Fibroblast of skin of scalp (primary cell): ENCODE results near the gene MAGOHB. TPM values are rescaled to one million over a fixed set of nuclear protein-coding genes. Genes with fewer than 3 reads are reported as not detected.
A peak's percentile ranks its signal among the peaks of the same experiment; 100 is the strongest.
"Not testable (repeated sequence)": the region's sequence is repeated elsewhere in the genome, so short reads cannot be mapped to it uniquely, and the experiment has no call there.

Experiments used
- DNase-seq: peaks from one replicate; pipeline ENCODE4 v3.0.0-alpha.2; 2013
- polyA plus RNA-seq, 2 experiments: library from polyadenylated mRNA; unstranded; fragments of 120-200 nt; gene quantifications; one replicate each; pipeline ENCODE4 v1.2.1, GENCODE V29; 2013; ENCODE audit not compliant: insufficient read length in 2 of 2

Gene MAGOHB
- polyA plus RNA-seq (2013, experiment 1 of 2; ENCODE audit: insufficient read length): 54.5 TPM
- polyA plus RNA-seq (2013, experiment 2 of 2; ENCODE audit: insufficient read length): 55.0 TPM

DNA sequence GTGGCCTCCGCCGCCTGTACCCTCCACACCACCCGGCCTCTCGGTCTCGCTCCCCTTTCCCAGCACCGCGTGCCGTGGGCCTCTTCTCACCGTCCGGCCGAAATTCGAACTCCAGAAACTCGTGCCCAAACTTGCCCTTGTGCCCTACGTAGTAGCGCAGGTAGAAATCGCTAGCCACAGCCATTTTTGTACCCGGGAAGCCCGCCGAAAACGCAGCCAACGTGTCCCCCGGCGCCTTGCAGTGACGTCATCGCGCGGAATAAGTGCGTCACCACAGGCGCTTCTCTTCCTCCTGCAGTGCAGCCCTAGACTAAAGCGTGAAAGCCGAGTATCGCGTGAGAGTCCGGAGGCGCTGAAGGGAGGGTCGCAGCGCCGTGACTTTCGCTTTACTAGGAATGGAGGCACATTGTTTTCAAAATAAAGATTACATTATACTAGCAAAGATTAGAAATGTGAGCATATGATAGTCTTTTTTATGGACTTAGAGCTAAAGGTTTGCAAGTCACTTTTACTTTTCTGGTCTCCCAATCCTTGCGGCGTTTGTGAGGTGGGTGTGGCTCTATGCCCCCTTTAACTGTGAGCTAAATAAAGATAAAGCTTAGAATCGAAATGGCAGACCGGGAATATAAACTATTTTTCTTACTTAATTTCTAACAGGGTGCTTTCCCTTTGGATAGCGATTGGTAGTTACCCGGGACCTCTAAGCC, at the start of gene MAGOHB:
Gene MAGOHB (minus strand): TSS at position 261 of the 707 bp plus-strand sequence. CDS start 77 bp downstream, at position 184.
- peak; percentile 98 for DNase-seq

DNA sequence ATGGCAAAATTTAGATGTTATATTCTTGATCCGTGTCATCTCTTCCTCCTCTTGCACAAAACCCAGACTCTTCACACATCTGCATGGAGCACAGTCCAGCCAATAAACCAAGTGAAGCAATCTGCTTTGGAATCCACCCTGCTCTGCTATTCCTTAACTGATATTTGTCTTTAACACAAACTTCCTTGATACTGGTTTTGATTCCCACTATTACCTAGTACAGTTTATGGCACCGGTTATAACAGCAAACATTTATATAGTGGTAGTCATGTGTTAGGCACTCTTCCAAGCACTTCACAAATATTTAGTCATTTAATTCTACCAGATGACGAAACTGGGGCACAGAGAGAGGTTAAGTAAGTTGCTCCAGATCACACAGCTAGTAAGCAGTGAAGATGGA, 47.9 kb upstream of the MAGOHB start:
- DNase-seq: peak; percentile 16

DNA sequence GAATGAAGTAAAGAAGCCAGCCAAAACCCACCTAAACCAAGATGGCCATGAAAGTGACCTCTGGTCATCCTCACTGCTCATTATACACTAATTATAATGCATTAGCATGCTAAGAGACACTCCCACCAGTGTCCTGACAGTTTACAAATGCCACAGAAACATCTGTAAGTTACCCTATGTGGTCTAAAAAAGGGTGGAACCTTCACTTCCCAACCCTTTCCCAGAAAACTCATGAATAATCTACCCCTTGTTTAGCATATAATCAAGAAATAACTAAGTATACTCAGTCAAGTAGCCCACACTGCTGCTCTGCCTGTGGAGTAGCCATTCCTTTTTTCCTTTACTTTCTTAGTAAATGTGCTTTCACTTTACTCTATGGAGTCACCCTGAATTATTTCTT, 40.6 kb upstream of the MAGOHB start:
- DNase-seq: no peak

DNA sequence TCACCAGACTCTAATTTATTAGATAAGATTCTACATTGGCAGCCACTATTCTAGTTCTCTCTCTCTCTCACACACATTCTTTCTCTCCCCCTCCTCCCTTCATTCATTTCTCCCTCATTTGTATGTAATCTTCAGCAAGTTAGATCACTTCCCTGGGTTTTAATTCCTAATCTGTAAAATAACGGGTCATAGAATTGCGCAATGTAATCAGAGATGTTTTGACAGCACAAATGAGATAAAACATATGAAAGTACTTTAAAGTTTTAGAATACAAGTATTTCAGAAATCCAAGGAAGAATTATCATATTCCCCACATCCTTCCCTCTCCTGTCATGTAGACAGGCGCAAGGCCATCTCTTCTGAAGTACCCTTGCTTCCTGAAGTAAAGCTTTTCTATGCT, 38.8 kb upstream of the MAGOHB start:
- no peak for DNase-seq

DNA sequence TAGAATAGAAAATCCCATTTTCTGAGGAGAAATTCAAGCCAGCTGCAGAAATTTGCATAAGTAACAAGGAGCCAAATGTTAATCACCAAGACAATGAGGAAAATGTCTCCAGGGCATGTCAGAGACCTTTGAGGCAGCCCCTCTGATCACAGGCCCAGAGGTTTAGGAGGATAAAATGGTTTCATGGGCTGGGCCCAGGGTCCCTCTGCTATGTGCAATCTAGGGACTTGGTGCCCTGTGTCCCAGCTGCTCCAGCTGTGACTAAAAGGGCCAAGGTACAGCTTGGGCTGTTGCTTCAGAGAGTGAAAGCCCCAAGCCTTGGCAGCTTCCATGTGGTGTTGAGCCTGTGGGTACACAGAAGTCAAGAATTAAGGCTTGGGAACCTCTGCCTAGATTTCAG, 33.2 kb upstream of the MAGOHB start:
- DNase-seq: not testable (repeated sequence)

DNA sequence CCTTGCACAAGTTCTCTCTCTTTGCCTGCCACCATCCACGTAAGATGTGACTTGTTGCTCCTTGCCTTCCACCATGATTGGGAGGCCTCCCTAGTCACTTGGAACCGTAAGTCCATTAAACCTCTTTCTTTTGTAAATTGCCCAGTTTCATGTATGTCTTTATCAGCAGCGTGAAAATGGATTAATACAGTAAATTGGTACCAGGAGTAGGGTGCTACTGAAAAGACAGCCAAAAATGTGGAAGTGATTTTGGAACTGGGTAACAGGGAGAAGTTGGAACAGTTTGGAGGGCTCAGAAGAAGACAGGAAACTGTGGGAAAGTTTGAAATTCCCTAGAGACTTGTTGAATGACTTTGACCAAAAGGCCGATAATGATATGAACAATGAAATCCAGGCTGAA, 32.5 kb upstream of the MAGOHB start:
- no peak for DNase-seq

DNA sequence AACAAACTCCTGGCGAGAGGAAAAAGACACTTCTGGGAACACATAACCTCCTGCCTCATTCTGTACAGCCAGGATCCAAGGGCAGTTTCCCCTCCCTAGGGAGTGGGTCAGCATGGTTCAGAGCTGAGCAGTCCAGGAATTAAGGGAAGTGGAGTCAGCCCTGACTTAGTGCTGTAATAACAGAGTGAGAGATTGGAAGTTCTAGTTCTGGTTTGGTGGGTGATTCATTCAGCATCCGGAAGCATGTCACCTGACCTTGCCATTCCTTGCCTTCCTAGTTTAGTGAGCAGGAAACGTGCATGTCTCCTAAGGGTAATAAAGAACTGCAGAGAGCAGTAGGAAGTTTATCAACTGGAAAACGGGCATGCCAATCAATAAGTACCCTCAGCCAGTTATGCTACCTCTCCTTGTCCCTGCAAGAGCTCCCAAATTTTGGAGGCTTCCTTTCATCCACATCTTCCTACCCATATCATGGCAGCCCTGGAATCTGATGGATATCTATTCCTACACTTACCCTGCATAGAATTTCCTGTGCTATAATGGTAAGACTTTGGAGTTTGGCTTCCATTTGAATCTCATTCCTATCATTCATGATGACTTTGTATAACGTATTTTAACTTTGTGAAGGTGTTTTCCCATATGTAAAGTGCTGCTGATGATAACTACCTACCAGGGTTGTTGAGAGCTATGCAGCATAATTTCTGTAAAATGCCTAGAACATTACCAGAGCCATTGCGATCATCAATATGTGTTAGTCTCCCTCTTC, 28.5 kb upstream of the MAGOHB start:
- peak; percentile 60 for DNase-seq

DNA sequence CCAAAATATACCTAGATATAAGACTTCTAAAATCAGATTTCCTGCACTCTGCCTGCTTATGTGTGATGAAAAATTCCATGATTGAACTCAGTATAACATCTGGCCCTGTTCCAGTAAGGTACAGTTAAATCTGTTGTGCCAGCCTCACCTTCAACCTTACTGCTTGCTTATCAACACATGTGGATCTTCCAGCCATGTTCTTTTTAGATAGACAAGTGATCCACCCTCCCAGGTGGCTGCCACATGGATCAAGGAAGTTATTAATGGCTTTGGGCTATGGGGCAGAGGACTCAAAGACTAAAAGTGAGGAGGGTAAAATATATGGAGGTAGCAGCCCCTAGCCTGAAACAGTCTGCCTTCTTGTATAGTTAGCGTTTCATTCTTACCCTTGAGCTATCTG, 25.3 kb upstream of the MAGOHB start:
- DNase-seq: no peak

DNA sequence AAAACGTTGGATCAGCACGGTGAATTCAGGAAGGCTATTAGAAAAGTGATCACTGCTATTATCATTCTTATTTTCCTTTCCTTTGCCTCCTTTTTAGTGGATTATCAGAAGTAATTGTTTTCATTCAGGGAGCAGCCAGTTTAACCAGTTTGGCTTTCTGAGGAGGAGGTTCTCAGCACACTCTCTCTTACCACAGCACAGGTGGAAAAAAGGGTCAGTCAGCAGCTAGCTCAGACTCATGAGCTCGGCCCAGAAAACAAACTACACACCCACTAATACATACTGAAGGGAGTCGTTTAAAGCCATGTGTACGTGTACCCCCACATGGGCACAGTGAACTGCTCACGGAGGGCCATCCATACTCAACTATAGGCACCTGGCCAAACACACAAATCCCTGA, 23.2 kb upstream of the MAGOHB start:
- DNase-seq: no peak

DNA sequence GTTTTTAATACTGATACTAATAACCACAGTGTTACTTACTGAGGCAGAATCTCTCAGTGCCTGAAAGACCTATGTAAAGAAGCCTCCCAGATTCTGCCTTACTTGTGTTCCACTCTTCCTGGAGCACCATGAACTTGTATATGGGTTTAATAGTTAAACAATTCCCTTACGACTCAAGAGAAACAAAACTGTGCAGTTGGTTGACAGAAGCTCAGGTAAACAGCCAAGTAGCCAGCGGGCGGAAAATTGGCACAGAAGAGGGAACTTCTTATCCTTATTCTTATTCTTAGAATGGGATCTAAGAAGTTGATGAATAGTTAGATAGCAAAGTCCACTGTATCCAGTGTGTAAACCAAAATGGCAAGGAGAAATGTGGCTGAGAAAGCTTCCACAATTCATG, 22.7 kb upstream of the MAGOHB start:
- DNase-seq: no peak

DNA sequence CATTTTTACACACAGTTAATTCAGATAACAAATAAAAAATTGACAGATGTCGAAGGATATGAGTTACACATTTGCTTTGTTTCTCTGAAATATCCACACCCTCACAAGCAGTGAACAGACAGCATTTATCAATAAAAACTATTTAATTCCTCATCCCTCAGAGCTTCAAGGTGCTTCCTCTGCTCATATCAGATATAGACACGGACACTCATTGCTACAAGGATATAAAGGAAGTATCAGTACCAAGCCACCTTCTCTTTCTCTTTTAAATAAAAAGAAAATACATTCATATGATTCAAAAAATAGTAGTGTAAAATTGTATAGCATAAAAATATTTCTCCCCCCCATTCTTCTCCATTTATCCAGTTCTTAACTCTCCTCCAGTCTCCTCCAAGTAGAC, 21.9 kb upstream of the MAGOHB start:
- DNase-seq: no peak

DNA sequence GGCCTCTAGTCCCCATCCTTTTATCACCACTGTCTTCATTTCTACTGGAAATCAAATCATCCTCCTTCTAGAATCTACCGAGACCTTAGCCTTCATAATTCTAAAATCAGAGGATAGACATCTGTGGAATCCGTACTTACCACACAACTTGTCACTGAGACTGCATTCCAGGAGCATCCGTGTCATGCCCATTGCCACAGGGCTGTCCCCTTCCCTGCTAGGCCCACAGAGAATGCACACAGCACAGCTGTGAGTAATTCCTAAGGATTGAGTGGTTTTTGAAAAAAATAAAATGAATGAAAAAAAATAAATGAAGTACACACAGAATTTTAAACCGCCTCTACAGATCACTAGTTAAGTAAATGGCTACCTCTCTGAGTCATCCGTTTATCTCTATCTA, 21.0 kb upstream of the MAGOHB start:
- DNase-seq: peak; percentile 96

DNA sequence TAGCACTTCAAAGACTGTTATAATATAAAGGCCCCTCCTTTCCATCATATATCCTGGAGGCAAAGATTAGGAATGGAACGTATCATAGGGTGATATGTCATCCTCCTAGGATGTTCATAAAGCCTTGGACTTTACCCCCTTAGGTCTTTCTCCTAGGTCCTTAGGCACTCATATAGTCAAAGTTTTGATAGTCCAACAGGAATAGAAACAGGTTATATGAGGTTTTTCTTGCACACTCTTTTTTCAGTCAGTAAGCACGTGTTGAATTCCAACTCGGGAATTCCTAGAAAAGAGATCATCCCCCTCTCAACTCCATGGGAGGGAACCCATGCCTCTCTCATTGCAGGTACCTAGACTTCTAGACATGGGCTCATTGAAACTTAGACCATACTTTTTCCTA, 20.1 kb upstream of the MAGOHB start:
- no peak for DNase-seq

DNA sequence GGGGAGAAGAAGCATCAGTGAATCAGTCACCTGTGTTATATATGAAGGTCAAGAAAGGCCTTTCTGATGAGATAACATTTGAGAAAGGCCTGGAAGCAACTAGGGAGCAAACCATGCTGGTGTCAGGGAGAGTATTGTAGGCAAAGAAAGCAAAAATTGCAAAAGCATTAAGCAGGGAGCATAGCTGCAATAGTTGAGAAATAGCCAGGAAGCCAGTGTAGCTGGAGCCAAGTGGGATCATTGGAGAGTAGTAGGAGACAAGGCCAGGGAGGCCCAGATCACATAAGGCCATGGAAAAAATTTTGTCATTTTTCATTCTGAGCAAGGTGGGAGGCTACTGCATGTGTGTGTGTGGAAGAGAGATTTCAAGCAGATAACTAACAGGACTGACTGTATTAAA, 18.8 kb upstream of the MAGOHB start:
- peak; percentile 65 for DNase-seq

DNA sequence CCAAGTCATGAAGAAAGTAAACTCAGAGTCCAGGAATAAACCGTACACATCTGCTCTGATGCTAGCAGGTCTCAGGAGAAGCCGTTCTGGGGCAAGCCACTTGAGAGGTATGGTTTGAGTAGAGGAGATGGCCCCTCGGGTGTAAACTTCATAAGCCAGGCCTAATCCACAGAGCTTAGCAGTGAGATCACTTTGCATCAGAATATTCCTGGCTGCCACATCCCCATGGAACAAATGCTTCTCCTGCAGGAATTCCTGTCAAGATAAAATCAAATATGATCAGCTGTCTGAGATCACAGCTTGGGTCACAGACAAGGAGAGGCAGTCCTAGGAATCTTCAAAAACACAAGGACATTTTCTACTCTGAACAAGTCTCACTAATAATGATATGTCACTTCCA, 11.2 kb upstream of the MAGOHB start:
- DNase-seq: no peak

DNA sequence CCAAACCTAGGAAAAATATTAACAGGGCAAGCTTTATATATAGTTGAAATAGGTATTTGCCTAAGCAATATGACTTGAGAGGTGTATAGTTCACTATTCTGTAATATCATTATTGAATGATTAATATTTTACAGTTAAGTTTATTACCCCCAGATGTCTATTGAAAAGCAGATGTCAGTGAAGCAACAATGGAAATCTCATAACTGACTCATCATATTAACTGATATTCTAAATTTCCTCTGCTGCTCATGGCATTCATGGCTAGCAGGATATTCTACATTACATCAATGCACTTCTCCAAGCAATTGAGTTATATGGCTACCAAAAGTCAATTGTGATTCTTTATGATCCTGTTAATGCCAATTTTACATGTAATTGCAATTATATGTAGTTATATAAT, 9.7 kb upstream of the MAGOHB start:
- DNase-seq: no peak

DNA sequence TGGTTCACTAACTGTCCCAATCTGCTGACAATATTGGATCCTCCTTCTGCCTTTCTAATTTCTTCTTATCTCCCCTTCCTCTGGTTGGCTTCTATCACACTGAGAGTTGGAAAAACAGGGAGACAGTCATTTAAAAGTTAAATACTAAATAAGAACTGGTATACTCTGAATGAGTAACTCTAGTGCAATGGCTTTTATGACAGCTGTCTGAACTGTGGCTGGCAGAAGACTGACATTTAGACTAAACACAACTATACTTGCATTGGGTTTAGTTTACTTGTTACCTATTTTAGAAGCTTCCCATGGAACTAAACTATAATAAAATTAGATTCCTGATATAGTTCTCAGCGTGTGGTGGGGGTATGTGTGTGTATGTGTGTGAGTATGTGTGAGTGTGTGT, 7.9 kb upstream of the MAGOHB start:
- no peak for DNase-seq

DNA sequence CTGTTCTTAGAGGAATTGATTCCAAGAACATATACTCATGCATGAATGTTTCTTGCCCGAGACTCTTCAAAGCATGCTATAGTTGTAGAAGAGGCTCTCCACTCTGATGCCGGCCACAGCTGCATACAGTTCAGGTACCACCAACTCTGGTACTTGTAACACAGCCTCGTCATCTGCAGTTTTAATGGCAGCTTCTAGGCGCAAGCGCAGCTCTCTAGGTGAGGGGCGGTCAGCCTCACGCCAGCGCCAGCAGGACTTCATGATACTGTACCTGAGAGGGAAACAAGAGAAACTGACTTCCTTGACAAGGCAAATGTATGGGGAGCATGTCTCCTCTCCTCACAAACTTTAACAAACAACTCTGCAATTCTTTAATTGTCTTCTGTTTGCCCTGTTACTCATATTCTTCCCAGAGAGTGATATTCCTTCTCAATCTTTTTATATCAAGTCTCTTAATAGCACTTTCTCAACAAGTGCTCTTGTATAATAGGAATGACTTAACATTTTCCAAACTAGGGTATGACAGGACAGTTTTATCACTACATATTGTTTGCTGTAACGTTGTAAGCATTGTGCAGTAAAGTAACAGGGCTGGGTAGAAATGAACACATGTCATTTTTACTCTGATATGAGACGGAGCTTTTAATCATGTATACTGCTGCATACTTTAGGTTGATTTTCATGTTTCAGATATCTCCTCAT, 6.8 kb upstream of the MAGOHB start:
- DNase-seq: no peak

DNA sequence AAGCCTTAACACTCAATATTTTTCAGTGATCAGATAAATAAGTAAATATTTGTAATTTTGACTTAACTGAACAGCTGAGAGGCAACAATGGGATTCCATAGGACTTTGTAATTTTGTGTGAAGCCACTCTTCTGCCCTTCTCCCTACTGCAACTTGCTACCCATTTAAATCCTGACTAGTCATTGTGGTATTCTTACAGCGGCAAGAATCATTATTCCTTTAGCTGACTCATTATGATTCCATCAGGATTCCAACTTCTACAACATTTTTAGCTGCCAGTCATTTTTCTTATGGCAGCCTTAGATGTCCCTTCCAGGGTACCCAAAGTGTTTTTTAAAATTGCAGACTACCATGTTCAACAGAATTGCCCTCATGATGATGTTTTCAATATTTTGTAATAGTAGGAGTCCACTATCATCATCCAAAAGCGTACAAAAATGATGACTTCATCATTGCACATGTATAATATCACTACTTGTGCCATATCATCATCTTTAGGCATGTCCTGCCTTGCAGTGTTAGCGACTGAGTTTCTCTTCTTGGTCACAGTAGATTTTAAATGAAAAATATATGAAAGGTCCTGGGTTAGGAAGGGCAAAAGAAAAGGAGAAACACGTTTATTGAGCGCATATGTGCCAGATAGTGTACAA, 5.1 kb upstream of the MAGOHB start:
- peak; percentile 89 for DNase-seq

DNA sequence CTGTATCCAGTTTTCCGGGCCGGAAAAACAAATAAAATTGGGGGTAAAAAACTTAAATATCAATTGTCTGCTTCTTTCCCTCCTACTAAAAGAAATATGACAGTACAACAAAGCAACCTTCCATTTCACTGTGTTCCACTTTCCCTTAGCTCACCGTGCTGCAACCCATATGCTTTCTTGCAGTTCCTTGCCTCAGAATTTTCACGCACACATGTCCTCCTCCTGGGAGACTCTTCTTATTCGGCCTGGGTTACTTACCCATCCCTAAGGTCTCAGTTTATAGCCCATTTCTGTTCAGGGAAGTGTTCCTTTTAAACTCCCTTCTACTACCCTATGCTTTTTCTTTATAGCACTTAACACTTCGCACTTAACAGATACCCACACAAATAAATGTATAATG, 4.5 kb upstream of the MAGOHB start:
- DNase-seq: peak; percentile 51

DNA sequence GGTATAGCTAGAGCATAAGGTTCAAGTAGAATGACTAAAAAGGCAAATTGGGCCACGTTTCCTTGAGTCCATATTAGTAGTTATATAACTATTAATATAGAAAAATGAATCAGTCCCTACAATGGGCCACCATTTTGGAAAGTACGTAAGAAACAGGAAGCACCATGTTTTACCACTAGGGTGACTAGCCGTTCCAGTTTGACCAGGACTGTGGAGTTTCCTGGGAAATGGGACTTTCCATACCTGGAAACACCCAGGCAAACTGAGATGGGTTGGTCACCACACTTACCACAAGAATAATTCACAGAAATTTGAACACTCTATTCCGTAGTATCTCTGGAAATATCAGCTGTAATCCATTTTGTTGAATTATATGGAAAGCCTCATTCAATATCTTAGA, 2.1 kb upstream of the MAGOHB start:
- no peak for DNase-seq

DNA sequence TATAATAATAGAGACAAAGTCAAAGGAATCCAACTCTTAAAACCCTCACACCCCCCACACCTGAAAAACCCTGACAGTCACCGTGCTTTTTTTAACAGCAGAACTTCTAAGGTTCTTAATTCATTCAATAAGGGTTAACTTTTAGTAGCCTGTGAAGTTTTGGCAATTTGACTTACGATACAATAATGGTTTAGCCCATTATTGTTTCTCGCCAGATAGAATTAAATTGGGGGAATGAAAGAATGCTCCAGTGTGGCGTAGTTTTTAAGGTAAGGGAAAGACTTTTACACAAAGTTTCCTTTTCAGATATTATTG, 604 bp upstream of the MAGOHB start:
- no peak for DNase-seq

DNA sequence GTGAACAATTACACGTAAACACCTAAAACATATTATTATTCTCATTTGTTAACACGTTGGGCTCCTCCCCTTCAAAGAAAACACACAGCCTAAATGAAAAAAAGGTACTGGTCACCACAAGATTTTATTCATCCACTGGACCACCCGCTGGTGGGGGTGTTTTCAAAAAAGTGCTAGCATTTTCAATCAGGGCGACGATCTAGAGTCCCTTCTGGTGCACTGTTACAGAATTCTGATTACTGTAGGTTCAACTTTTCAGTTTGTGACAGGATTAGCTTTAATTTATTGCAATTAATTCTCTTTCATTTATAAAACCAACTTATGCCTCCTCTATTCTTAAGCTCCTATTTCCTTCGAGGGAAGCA, 443 bp downstream of the MAGOHB start:
- DNase-seq: no peak
